K562 (cell line): ENCODE data around the gene NFIC. TPM values are rescaled to one million over a fixed set of nuclear protein-coding genes. Genes with fewer than 3 reads are reported as not detected.

Experiments used
- ATF1 ChIP-seq, 2 experiments: fragments of 450-650 bp in 1 of 2; IDR thresholded peaks; 2 replicates each; pipeline ENCODE4 v1.6.1; 2016; ENCODE audit warnings: missing compliant biosample characterization in 1 of 2, missing genetic modification characterization in 1 of 2
- CEBPB ChIP-seq: fragments of 450-650 bp; IDR thresholded peaks from 2 replicates; pipeline ENCODE4 v1.6.1; 2016; ENCODE audit warnings: missing genetic modification characterization, missing compliant biosample characterization
- HDAC2 ChIP-seq: fragments of 450-650 bp; IDR thresholded peaks from 2 replicates; pipeline ENCODE4 v1.6.1; 2016; ENCODE audit warnings: mild to moderate bottlenecking
- MAFG ChIP-seq: fragments of 450-650 bp; conservative IDR thresholded peaks from 2 replicates; pipeline ENCODE4 v1.6.1; 2016; ENCODE audit warnings: missing genetic modification characterization, missing compliant biosample characterization
- MTA3 ChIP-seq: fragments of 450-650 bp; formaldehyde crosslinking; IDR thresholded peaks from 2 replicates; pipeline ENCODE4 v1.6.1; 2017; ENCODE audit warnings: mild to moderate bottlenecking, borderline replicate concordance
- TEAD4 ChIP-seq, 2 experiments: sonication (generic) in 1 of 2; formaldehyde crosslinking in 1 of 2; IDR thresholded peaks; 2 replicates each; pipeline versions ENCODE4 v1.6.1 to v1.8.0; 2012 to 2022; ENCODE audit warnings: borderline replicate concordance in 1 of 2, inconsistent platforms in 1 of 2, low read length in 1 of 2, mild to moderate bottlenecking in 1 of 2, missing genetic modification reagents in 1 of 2
- ZNF121 ChIP-seq: sonication (generic); formaldehyde crosslinking; conservative IDR thresholded peaks from 2 replicates; pipeline ENCODE4 v1.8.0; 2022; ENCODE audit warnings: missing genetic modification reagents
- ZNF644 ChIP-seq: fragments of 200-800 bp; sonication (Bioruptor generic); IDR thresholded peaks from 2 replicates; pipeline ENCODE4 v1.6.1; 2016; ENCODE audit warnings: low read depth, missing genetic modification characterization, missing compliant biosample characterization
- ZZZ3 ChIP-seq: fragments of 450-650 bp; IDR thresholded peaks from 2 replicates; pipeline ENCODE4 v1.6.1; 2016; ENCODE audit warnings: antibody characterized with exemption, mild to moderate bottlenecking, moderate library complexity
- polyA plus RNA-seq, 8 experiments: library from polyadenylated mRNA; depleted of rRNA in 4 of 8; stranded (reverse) in 5 of 8; unstranded in 3 of 8; fragments of >200 nt; fragmentation: Nextera tagmentation in 2 of 8; fragmentation: Illumina TruSeq in 1 of 8; extraction: Ambion mirVana in 2 of 8; extraction: Trizol in 1 of 8; gene quantifications; 2 replicates each; pipeline versions ENCODE4 v1.2.1 to v1.2.3, GENCODE V29; 2011 to 2014; ENCODE audit warnings: inconsistent platforms in 1 of 8, missing spikeins in 1 of 8
- total RNA-seq, 7 experiments: library from RNA; depleted of rRNA in 6 of 7; stranded (reverse); fragments of >200 nt in 6 of 7; fragmentation: Illumina TruSeq in 2 of 7; extraction: Trizol in 2 of 7; gene quantifications; 2 replicates each; pipeline versions ENCODE4 v1.2.1 to v1.2.3, GENCODE V29; 2011 to 2021; ENCODE audit warnings: low replicate concordance in 1 of 7
- TF ChIP-seq, protein P1 (sequence below): fragments of 450-650 bp; IDR thresholded peaks from 2 replicates; pipeline ENCODE4 v1.6.1; 2017; ENCODE audit warnings: antibody characterized with exemption, mild to moderate bottlenecking
- TF ChIP-seq, protein P2 (sequence below), 2 experiments: fragments of 450-650 bp; formaldehyde crosslinking in 1 of 2; IDR thresholded peaks; 2 replicates each; pipeline versions ENCODE4 v1.4.0 to v1.6.1; 2014 to 2020; ENCODE audit warnings: mild to moderate bottlenecking in 2 of 2, borderline replicate concordance in 1 of 2, low read depth in 1 of 2
- TF ChIP-seq, protein P3 (sequence below): sonication (generic); formaldehyde crosslinking; IDR thresholded peaks from 2 replicates; pipeline ENCODE4 v1.8.0; 2022; ENCODE audit warnings: mild to moderate bottlenecking, missing genetic modification reagents

The NFIC gene
- total and polyA plus RNA-seq, 9 of the 15 experiments (the other 6 are each of a cell fraction or from before 2014, with no cell fraction given): 0.71 to 62.1 (median 6.9) TPM

DNA sequence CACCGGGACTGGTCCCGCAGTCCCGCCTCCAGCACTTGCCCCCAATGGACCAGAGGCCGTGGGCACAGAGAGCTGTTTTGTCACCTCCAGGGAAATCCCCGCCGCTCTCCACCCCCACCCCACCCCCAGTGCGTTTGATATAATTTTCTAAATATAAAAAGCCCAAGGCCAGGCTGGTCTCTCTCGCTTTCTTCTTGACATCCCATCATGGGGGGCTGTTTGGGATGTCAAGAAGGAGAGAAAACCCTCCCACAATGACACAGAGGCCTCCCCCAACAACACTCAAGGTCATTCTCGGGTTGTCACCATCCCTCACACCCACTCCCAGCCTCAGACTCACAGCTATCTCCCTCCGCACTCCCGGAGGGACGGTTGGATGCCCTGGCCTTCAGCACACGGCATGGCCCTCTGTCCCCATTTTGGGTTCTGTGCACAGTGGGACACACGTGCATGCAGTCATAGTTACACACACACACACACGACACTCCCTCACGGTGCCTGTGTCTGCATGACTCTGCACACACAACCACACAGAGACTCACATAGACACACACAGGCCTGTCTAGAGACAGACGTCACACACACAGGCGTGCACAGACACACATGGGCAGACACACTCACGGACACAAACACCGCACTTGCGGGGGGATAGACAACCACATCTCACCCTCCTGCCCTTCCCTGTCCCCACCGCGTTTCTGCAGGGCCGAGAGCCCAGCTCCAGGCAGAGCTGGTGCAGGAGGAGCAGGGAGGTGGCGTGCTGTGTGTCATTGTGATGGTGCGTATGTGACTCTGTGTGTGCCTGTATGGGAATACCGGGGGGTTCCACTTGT is 4.8 kb upstream of the NFIC start (continued):
- TF ChIP-seq, protein P1, sequence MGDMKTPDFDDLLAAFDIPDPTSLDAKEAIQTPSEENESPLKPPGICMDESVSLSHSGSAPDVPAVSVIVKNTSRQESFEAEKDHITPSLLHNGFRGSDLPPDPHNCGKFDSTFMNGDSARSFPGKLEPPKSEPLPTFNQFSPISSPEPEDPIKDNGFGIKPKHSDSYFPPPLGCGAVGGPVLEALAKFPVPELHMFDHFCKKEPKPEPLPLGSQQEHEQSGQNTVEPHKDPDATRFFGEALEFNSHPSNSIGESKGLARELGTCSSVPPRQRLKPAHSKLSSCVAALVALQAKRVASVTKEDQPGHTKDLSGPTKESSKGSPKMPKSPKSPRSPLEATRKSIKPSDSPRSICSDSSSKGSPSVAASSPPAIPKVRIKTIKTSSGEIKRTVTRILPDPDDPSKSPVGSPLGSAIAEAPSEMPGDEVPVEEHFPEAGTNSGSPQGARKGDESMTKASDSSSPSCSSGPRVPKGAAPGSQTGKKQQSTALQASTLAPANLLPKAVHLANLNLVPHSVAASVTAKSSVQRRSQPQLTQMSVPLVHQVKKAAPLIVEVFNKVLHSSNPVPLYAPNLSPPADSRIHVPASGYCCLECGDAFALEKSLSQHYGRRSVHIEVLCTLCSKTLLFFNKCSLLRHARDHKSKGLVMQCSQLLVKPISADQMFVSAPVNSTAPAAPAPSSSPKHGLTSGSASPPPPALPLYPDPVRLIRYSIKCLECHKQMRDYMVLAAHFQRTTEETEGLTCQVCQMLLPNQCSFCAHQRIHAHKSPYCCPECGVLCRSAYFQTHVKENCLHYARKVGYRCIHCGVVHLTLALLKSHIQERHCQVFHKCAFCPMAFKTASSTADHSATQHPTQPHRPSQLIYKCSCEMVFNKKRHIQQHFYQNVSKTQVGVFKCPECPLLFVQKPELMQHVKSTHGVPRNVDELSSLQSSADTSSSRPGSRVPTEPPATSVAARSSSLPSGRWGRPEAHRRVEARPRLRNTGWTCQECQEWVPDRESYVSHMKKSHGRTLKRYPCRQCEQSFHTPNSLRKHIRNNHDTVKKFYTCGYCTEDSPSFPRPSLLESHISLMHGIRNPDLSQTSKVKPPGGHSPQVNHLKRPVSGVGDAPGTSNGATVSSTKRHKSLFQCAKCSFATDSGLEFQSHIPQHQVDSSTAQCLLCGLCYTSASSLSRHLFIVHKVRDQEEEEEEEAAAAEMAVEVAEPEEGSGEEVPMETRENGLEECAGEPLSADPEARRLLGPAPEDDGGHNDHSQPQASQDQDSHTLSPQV: no peak
- TF ChIP-seq HDAC2 (peak; percentile 14; the same call in 1 of the 2 replicates), CEBPB (tag) (no peak), ZZZ3 (no peak), ZNF644 (tag) (no peak), ATF1 (CRISPR knock-in tag; IDR thresholded peaks at IDR 0.05) (no peak), ATF1 (tag; IDR thresholded peaks at IDR 0.05) (peak; percentile 35; the same call in 1 of the 2 replicates), MTA3 (no peak), MAFG (tag) (no peak), TEAD4 (IDR thresholded peaks at IDR 0.05; ENCODE audit: low read length) (peak; percentile 38; the same call in 1 of the 2 replicates), TEAD4 (CRISPR knock-in tag; IDR thresholded peaks at IDR 0.05; ENCODE audit: borderline replicate concordance) (no peak), ZNF121 (CRISPR knock-in tag) (no peak)
- TF ChIP-seq, protein P2, sequence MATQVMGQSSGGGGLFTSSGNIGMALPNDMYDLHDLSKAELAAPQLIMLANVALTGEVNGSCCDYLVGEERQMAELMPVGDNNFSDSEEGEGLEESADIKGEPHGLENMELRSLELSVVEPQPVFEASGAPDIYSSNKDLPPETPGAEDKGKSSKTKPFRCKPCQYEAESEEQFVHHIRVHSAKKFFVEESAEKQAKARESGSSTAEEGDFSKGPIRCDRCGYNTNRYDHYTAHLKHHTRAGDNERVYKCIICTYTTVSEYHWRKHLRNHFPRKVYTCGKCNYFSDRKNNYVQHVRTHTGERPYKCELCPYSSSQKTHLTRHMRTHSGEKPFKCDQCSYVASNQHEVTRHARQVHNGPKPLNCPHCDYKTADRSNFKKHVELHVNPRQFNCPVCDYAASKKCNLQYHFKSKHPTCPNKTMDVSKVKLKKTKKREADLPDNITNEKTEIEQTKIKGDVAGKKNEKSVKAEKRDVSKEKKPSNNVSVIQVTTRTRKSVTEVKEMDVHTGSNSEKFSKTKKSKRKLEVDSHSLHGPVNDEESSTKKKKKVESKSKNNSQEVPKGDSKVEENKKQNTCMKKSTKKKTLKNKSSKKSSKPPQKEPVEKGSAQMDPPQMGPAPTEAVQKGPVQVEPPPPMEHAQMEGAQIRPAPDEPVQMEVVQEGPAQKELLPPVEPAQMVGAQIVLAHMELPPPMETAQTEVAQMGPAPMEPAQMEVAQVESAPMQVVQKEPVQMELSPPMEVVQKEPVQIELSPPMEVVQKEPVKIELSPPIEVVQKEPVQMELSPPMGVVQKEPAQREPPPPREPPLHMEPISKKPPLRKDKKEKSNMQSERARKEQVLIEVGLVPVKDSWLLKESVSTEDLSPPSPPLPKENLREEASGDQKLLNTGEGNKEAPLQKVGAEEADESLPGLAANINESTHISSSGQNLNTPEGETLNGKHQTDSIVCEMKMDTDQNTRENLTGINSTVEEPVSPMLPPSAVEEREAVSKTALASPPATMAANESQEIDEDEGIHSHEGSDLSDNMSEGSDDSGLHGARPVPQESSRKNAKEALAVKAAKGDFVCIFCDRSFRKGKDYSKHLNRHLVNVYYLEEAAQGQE (IDR thresholded peaks at IDR 0.05; ENCODE audit: borderline replicate concordance): no peak
- TF ChIP-seq, protein P2 (CRISPR knock-in tag; IDR thresholded peaks at IDR 0.05; ENCODE audit: low read depth): 0 out of 2 replicates have a peak, but pooled peaks have one; percentile 24
- TF ChIP-seq, protein P3, sequence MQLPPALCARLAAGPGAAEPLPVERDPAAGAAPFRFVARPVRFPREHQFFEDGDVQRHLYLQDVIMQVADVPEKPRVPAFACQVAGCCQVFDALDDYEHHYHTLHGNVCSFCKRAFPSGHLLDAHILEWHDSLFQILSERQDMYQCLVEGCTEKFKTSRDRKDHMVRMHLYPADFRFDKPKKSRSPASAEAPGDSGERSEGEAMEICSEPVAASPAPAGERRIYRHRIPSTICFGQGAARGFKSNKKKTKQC (CRISPR knock-in tag): no peak
